Prostate gland (tissue), 2 donors: ENCODE data around the gene WAC.

Experiments used
- POLR2A ChIP-seq: fragments of 450-650 bp; IDR thresholded peaks from one replicate; pipeline ENCODE4 v1.6.1; 2016; ENCODE audit warnings: antibody characterized with exemption, mild to moderate bottlenecking
- POLR2AphosphoS5 ChIP-seq: sonication (generic); formaldehyde crosslinking; IDR thresholded peaks from one replicate; pipeline ENCODE4 v1.6.1; 2017; ENCODE audit warnings: antibody characterized with exemption
- TF ChIP-seq, protein P1 (sequence below), 4 experiments: fragments of 200-600 bp in 2 of 4; fragments of 450-650 bp in 2 of 4; sonication (generic) in 2 of 4; IDR thresholded peaks; 1 replicate in 3 of 4; 2 replicates in 1 of 4; pipeline ENCODE4 v1.5.1; 2016 to 2019; ENCODE audit warnings: antibody characterized with exemption in 4 of 4, mild to moderate bottlenecking in 2 of 4, moderate library complexity in 2 of 4

DNA sequence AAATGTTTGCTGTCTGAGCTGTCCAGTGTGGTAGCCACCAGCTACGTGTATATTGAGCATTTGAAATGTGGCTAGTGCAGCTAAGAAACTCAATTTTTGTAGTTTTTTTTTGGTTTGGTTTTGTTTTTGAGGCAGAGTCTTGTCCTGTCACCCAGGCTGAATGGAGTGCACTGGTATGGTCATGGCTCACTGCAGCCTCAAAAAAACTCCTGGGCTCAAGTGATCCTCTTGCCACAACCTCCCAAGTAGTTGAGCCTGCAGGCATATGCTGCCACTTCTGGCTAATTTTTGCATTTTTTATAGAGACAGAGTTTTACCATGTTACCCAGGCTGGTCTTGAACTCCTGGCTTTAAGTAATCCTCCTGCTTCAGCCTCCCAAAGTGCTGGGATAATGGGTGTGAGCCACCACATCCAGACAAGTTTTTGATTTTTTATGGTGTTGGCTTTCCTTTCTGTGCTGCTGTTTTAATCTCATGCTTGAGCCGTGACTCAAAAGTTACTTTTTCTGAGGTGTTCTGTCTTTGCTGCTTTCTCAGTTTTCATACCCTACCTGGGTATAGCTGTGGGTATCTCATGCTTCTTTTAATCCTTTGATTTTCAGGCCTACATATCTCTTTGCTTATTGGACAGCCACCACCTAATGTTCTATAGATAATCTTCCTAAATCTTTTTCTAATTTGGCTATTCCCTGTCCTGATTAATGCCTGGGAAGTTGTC is 16.0 kb downstream of the WAC start:
- TF ChIP-seq, protein P1, sequence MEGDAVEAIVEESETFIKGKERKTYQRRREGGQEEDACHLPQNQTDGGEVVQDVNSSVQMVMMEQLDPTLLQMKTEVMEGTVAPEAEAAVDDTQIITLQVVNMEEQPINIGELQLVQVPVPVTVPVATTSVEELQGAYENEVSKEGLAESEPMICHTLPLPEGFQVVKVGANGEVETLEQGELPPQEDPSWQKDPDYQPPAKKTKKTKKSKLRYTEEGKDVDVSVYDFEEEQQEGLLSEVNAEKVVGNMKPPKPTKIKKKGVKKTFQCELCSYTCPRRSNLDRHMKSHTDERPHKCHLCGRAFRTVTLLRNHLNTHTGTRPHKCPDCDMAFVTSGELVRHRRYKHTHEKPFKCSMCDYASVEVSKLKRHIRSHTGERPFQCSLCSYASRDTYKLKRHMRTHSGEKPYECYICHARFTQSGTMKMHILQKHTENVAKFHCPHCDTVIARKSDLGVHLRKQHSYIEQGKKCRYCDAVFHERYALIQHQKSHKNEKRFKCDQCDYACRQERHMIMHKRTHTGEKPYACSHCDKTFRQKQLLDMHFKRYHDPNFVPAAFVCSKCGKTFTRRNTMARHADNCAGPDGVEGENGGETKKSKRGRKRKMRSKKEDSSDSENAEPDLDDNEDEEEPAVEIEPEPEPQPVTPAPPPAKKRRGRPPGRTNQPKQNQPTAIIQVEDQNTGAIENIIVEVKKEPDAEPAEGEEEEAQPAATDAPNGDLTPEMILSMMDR (IDR thresholded peaks at IDR 0.05): no peak
- TF ChIP-seq POLR2A (no peak), POLR2AphosphoS5 (no peak)
